Fibroblast of pulmonary artery (primary cell): ENCODE measurements around the gene CX3CR1.
"Not testable (repeated sequence)": the region's sequence is repeated elsewhere in the genome, so short reads cannot be mapped to it uniquely, and the experiment has no call there.

Experiments used
- DNase-seq: peaks from one replicate; pipeline ENCODE4 v3.0.0-alpha.2; 2010; ENCODE audit warnings: low read depth
- H3K4me3 ChIP-seq: replicated peaks from 2 replicates; pipeline ENCODE4 v1.5.1; 2011; ENCODE audit warnings: low read depth, mild to moderate bottlenecking, control low read depth, low read length, moderate library complexity
- TF ChIP-seq, protein P1 (sequence below): IDR thresholded peaks from 2 replicates; pipeline ENCODE4 v1.5.1; 2011; ENCODE audit warnings: mild to moderate bottlenecking, control low read depth, low read length, inconsistent platforms; ENCODE audit errors: missing control alignments

The CX3CR1 gene

DNA sequence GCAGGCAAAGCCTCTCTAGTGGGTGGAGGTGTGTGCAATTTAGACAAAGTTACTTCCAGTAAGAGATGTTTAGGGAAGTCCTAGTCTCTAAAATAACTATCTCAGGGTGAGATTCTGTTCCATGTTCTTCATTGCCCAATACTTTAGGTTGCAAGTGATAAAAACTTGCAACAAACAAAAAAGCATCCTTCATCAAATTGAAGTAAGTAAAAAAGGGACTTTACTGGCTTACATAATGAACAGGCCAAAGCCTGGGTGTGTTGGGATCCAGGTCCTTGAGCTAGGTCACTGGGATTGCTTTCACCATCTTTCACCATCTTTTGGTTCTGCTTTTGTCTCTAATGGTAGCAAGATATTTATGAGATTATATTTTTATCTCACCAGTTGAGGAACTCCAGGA, 38.3 kb downstream of the CX3CR1 start:
- no peak for DNase-seq
- H3K4me3 ChIP-seq, result no peak overlapping the region
- TF ChIP-seq, protein P1, sequence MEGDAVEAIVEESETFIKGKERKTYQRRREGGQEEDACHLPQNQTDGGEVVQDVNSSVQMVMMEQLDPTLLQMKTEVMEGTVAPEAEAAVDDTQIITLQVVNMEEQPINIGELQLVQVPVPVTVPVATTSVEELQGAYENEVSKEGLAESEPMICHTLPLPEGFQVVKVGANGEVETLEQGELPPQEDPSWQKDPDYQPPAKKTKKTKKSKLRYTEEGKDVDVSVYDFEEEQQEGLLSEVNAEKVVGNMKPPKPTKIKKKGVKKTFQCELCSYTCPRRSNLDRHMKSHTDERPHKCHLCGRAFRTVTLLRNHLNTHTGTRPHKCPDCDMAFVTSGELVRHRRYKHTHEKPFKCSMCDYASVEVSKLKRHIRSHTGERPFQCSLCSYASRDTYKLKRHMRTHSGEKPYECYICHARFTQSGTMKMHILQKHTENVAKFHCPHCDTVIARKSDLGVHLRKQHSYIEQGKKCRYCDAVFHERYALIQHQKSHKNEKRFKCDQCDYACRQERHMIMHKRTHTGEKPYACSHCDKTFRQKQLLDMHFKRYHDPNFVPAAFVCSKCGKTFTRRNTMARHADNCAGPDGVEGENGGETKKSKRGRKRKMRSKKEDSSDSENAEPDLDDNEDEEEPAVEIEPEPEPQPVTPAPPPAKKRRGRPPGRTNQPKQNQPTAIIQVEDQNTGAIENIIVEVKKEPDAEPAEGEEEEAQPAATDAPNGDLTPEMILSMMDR, result no peak

DNA sequence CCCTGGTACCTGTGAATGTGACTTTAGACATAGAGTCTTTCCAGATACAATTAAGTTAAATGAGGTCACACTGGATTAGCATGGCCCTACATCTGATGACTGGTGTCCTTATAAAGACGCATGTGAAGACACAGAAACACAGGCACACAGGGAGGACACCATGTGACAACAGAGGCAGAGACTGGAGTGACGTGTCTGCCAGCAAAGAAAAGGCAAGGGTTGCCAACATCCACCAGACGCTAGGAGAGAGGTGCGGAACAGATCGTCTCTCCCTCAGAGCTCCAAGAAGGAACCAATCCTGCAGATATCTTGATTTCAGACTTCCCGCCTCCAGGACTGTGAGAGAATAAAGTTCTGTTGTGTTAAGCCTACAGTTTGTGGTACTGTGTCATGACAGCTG, 42.8 kb downstream of the CX3CR1 start:
- TF ChIP-seq, protein P1, result no peak
- H3K4me3 ChIP-seq, result no peak overlapping the region
- no peak for DNase-seq

DNA sequence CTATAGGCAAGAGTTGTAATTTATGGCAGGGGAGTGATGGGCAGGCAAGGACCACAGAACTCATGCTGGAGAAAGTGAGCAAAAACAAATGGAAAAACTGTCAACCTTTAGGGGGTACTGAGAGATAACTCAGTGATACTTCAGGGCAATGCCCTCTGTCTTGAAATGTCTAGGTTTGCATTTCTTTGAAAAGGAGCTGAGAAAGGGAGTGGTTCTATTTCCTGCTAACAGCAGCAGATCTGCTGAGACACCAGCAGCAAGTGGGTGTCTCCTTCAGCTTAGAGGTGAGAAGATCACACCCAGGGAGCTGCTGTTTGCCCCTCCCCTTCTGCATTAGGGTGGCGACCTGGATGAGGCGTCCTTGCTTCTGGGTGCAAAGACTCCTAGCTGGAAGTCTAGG, 45.2 kb downstream of the CX3CR1 start:
- H3K4me3 ChIP-seq, result no peak overlapping the region
- DNase-seq, result no peak
- TF ChIP-seq, protein P1, result no peak

DNA sequence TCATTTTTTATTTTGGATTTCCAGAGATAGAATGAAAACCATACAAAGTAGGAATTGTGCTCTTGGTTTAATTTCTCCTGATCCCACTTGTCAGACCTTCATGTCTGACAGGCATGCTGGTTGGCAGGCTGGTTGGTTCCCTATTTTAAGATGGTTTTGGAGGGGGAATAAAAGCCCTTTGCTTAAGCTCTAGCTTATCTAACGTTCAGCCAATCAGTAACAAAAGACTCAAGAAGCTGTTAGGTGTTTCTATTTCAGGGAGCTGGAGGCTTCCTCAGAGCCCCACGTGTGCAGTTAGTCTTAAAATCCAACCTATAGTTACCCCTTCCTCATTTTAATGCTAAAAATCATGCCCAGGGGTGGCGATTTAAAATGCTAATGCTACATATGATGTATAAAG, 47.0 kb downstream of the CX3CR1 start:
- no peak for DNase-seq
- TF ChIP-seq, protein P1, result no peak
- no peak overlapping the region for H3K4me3 ChIP-seq

DNA sequence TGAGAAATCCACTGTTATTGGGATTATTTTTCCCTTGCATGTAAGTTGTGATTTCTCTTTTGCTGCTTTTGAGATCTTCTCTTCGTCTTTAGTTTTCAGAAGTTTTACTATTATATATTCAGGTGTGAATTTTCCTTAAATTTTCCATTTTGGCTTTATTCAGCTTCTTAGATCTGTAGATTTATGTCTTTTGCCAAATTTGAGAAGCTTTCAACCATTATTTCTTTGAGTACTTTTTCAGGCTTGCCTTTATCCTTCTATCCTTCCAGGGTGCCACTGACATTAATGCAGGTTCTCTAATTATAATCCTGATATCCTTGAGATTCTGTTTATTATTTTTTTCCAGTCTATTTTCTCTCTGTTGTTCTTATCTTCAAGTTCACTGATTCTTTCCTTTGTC, 49.4 kb downstream of the CX3CR1 start:
- TF ChIP-seq, protein P1, result no peak
- DNase-seq, result no peak
- H3K4me3 ChIP-seq, result no peak overlapping the region

DNA sequence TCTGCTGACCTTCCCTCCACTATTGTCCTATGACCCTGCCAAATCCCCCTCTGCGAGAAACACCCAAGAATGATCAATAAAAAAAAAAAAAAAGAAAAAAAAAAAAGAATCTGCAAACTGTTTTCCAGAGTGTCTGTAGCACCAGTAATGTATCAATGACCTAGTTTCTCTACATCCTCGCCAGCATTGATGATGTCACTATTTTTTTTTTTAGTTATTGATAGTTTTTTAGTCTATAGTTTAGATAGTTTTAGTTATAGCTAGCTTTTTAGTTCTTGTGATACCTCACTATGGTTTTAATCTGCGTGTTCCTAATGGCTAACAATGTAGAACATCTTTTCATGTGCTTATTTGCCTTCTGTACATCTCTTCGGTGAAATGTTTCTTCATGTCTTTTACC, 51.3 kb downstream of the CX3CR1 start:
- TF ChIP-seq, protein P1, result no peak
- DNase-seq, result no peak
- H3K4me3 ChIP-seq, result no peak overlapping the region

DNA sequence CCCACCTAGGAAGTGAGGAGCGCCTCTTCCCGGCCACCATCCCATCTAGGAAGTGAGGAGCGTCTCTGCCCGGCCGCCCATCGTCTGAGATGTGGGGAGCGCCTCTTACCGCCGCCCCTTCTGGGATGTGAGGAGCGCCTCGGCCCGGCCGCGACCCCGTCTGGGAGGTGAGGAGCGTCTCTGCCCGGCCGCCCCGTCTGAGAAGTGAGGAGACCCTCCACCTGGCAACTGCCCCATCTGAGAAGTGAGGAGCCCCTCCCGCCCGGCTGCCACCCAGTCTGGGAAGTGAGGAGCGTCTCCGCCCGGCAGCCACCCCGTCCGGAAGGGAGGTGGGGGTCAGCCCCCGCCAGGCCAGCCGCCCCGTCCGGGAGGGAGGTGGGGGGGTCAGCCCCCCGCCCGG, 52.2 kb downstream of the CX3CR1 start:
- H3K4me3 ChIP-seq, DNase-seq: not testable (repeated sequence)
